K562 (cell line): ENCODE data around the gene CTDSPL. TPM values are rescaled to one million over a fixed set of nuclear protein-coding genes. Genes with fewer than 3 reads are reported as not detected.

Experiments used
- ATAC-seq: fragments of 200-7000 bp; cut with Tn5 transposase; 3 replicates; pipeline ENCODE4 v1.9.1; 2020; ENCODE audit warnings: moderate library complexity
- BruUV-seq: library from RNA; stranded (reverse); fragments of 400-500 nt; replicated peaks from 2 replicates; lab custom pipeline; 2021; lab: Mats Ljungman, UMichigan
- CTCF ChIA-PET: fragments of 300-600 bp; formaldehyde crosslinking; extraction: SDS; loops from one replicate; lab custom pipeline; 2021; ENCODE audit warnings: low intra/inter-chr PET ratio; lab: Yijun Ruan, JAX
- POLR2A ChIA-PET: fragments of 300-600, 350-650 bp; sonication (Branson Sonifier 250); formaldehyde crosslinking; extraction: SDS; loops from one replicate; lab custom pipeline; 2021; ENCODE audit warnings: antibody characterized with exemption, inconsistent platforms; lab: Yijun Ruan, JAX
- DNase-seq, 4 experiments: peaks; one replicate each; pipeline versions ENCODE4 v3.0.0 to v3.0.0-alpha.2; 2011 to 2018; ENCODE audit warnings: low spot score in 3 of 4, mixed read lengths in 3 of 4; ENCODE audit errors: extremely low read depth in 1 of 4
- FAIRE-seq: peaks from 2 replicates; lab custom pipeline; 2011; peaks lifted over from hg19 to GRCh38; lab: Jason Lieb, UNC
- H2AFZ ChIP-seq: 2 replicates; pipeline ENCODE4 v1.6.0; 2011; ENCODE audit warnings: low read depth, low read length, control low read depth, inconsistent platforms
- H3K27ac ChIP-seq: fragments of 200-600 bp; 3 replicates; pipeline ENCODE4 v1.8.0; 2011; ENCODE audit warnings: low read depth, mild to moderate bottlenecking, control low read depth, inconsistent platforms, low read length, moderate library complexity, mixed read lengths; ENCODE audit errors: extremely low read depth
- H3K27me3 ChIP-seq, 2 experiments: fragments of 300-600 bp in 1 of 2; 2 replicates in 1 of 2; 3 replicates in 1 of 2; pipeline versions ENCODE4 v1.6.0 to v1.8.0; 2011; ENCODE audit warnings: inconsistent platforms in 2 of 2, low read length in 2 of 2, mild to moderate bottlenecking in 1 of 2, mixed read lengths in 1 of 2, moderate library complexity in 1 of 2; ENCODE audit not compliant: control insufficient read depth in 2 of 2, insufficient read depth in 2 of 2
- H3K36me3 ChIP-seq: fragments of 300-600 bp; 3 replicates; pipeline ENCODE4 v1.8.0; 2011; ENCODE audit warnings: mild to moderate bottlenecking, low read length, inconsistent platforms; ENCODE audit not compliant: control insufficient read depth, insufficient read depth
- H3K4me1 ChIP-seq, 2 experiments: fragments of 200-600 bp in 1 of 2; replicated peaks in 1 of 2; 2 replicates in 1 of 2; 3 replicates in 1 of 2; pipeline versions ENCODE4 v1.5.1 to v1.8.0; 2011; ENCODE audit warnings: inconsistent platforms in 2 of 2, low read length in 2 of 2, mild to moderate bottlenecking in 1 of 2, mixed read lengths in 1 of 2, moderate library complexity in 1 of 2; ENCODE audit not compliant: control insufficient read depth in 2 of 2, insufficient read depth in 2 of 2
- H3K4me2 ChIP-seq: 2 replicates; pipeline ENCODE4 v1.6.1; 2011; ENCODE audit warnings: low read length, control low read depth, inconsistent platforms, mixed read lengths; ENCODE audit not compliant: insufficient read depth
- H3K4me3 ChIP-seq: fragments of 200-600 bp; sonication (generic), shearing (Covaris generic); 2 replicates; pipeline ENCODE4 v1.5.1; 2016; ENCODE audit warnings: control low read depth, inconsistent platforms
- H3K79me2 ChIP-seq: fragments of 200-600 bp; 3 replicates; pipeline ENCODE4 v1.8.0; 2011; ENCODE audit warnings: low read length, inconsistent platforms; ENCODE audit not compliant: control insufficient read depth, insufficient read depth
- H3K9ac ChIP-seq, 2 experiments: 2 replicates each; pipeline versions ENCODE4 v1.6.0 to v1.6.1; 2011; ENCODE audit warnings: low read depth in 2 of 2, low read length in 2 of 2, control low read depth in 1 of 2, inconsistent platforms in 1 of 2, mild to moderate bottlenecking in 1 of 2, mixed read lengths in 1 of 2; ENCODE audit not compliant: insufficient read depth in 1 of 2
- H3K9me1 ChIP-seq: one replicate; pipeline ENCODE4 v1.6.0; 2011; ENCODE audit warnings: inconsistent platforms, mild to moderate bottlenecking, low read length, moderate library complexity; ENCODE audit not compliant: control insufficient read depth, insufficient read depth
- H3K9me3 ChIP-seq: replicated peaks from 2 replicates; pipeline ENCODE4 v1.5.1; 2011; ENCODE audit warnings: low read depth, low read length, inconsistent platforms; ENCODE audit not compliant: control insufficient read depth, insufficient read depth
- H4K20me1 ChIP-seq: replicated peaks from 2 replicates; pipeline ENCODE4 v1.6.1; 2011; ENCODE audit warnings: low read length, inconsistent platforms, mixed read lengths; ENCODE audit not compliant: control insufficient read depth, insufficient read depth
- E2F3 ChIP-seq: fragments of 250-450 bp; sonication (Bioruptor Pico); IDR thresholded peaks from 2 replicates; pipeline ENCODE4 v1.4.0; 2020; ENCODE audit warnings: mild to moderate bottlenecking
- KAT2B ChIP-seq: IDR thresholded peaks from one replicate; pipeline ENCODE4 v1.6.1; 2012; ENCODE audit warnings: low read depth, mild to moderate bottlenecking, control low read depth, inconsistent platforms, low read length, moderate library complexity
- NRF1 ChIP-seq, 2 experiments: fragments of 450-650 bp; IDR thresholded peaks in 1 of 2; conservative IDR thresholded peaks in 1 of 2; 2 replicates each; pipeline ENCODE4 v1.6.1; 2014; ENCODE audit warnings: mild to moderate bottlenecking in 2 of 2
- SIX5 ChIP-seq, 2 experiments: IDR thresholded peaks; 2 replicates each; pipeline ENCODE4 v1.6.1; 2011; ENCODE audit warnings: low read length in 2 of 2, borderline replicate concordance in 1 of 2, low read depth in 1 of 2, mild to moderate bottlenecking in 1 of 2, moderate library complexity in 1 of 2; ENCODE audit not compliant: insufficient read depth in 1 of 2
- TAF1 ChIP-seq: IDR thresholded peaks from 2 replicates; pipeline ENCODE4 v1.6.1; 2011; ENCODE audit warnings: mild to moderate bottlenecking, low read length, moderate library complexity; ENCODE audit not compliant: insufficient read depth, control insufficient read depth, severe bottlenecking; ENCODE audit errors: extremely low read depth
- ZNF76 ChIP-seq: fragments of 250-450 bp; sonication (Bioruptor Pico); IDR thresholded peaks from 2 replicates; pipeline ENCODE4 v1.4.0; 2020; ENCODE audit warnings: mild to moderate bottlenecking, moderate library complexity, borderline replicate concordance
- WGBS: fragments of 100-300 bp; shearing (Covaris generic); methylation state at CpG from one replicate; pipeline ENCODE4 v1.1.6; 2016; ENCODE audit warnings: low coverage, mixed read lengths; ENCODE audit not compliant: insufficient coverage; ENCODE audit errors: missing lambda C conversion rate; 5-methylcytosine and 5-hydroxymethylcytosine counted together
- in situ Hi-C: fragments of 300-500 bp; cut with MboI; formaldehyde crosslinking; loops from 4 replicates; pipeline ENCODE4 v1.15.0; 2018; ENCODE audit warnings: inconsistent platforms, mixed read lengths
- intact Hi-C: fragments of 100-400 bp; cut with micrococcal nuclease; formaldehyde crosslinking; loops from 2 replicates; pipeline ENCODE4 v1.14.2; 2022
- polyA plus RNA-seq, 8 experiments: library from polyadenylated mRNA; depleted of rRNA in 4 of 8; stranded (reverse) in 5 of 8; unstranded in 3 of 8; fragments of >200 nt; fragmentation: Nextera tagmentation in 2 of 8; fragmentation: Illumina TruSeq in 1 of 8; extraction: Ambion mirVana in 2 of 8; extraction: Trizol in 1 of 8; gene quantifications; 2 replicates each; pipeline versions ENCODE4 v1.2.1 to v1.2.3, GENCODE V29; 2011 to 2014; ENCODE audit warnings: inconsistent platforms in 1 of 8, missing spikeins in 1 of 8
- total RNA-seq, 7 experiments: library from RNA; depleted of rRNA in 6 of 7; stranded (reverse); fragments of >200 nt in 6 of 7; fragmentation: Illumina TruSeq in 2 of 7; extraction: Trizol in 2 of 7; gene quantifications; 2 replicates each; pipeline versions ENCODE4 v1.2.1 to v1.2.3, GENCODE V29; 2011 to 2021; ENCODE audit warnings: low replicate concordance in 1 of 7
- TF ChIP-seq, protein P1 (sequence below): fragments of 450-650 bp; IDR thresholded peaks from 2 replicates; pipeline ENCODE4 v1.6.1; 2016; ENCODE audit warnings: missing biosample characterization, missing genetic modification characterization

CTDSPL gene
- total and polyA plus RNA-seq, 9 of the 15 experiments (the other 6 are each of a cell fraction or from before 2014, with no cell fraction given) = 5.1 to 19.3 (median 11.3) TPM

DNA sequence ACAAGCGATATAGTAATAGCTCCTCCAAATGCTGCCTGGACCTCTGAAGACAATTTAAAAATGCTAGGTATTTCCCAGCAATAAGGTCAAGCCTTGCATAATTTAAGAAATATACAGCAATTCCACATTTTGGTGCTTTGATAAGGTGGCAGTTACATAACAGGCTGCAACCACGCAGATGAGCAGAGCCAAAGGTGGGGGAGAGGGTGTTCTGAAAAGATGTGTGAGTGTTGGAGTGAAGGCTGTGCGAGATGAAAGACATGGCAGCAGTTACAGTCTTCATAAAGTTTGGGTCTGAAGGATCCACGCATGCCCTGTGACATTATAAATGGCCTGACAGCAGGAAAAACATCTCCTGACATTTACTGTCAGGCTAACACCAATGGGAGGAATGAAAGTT lies 26.1 kb downstream of the CTDSPL start:
- POLR2A ChIA-PET = interaction anchor here (0.6 to 3.6 kb wide), 10 partner anchors 9 to 775 kb away, joined by 3 to 13 read pairs (median 4); no protein-coding TSS in a partner anchor
- 8% methylated on average over 4 of the region's 4 CpGs for WGBS
- Histone ChIP-seq H3K4me1 (no peaks in the 10 kb centered on the region), H3K9ac (no peak overlapping the region), H3K4me2 (no peak overlapping the region), H3K36me3 (no peaks in the 10 kb centered on the region), H3K79me2 (no peaks in the 10 kb centered on the region), H3K27me3 (peaks cover 2 to 5% of the 10 kb centered on the region in 2 experiments; a peak in 3 of 5 replicates), H3K9me3 (no peaks in the 10 kb centered on the region), H3K27ac (no peak overlapping the region), H3K9me1 (no peaks in the 10 kb centered on the region), H3K4me3 (no peak overlapping the region), H2AFZ (no peak overlapping the region), H4K20me1 (no peaks in the 10 kb centered on the region)
- TF ChIP-seq E2F3 (CRISPR knock-in tag) (no peak), TAF1 (no peak), KAT2B (no peak), ZNF76 (CRISPR knock-in tag) (no peak), SIX5 (IDR thresholded peaks at IDR 0.05; ENCODE audit: borderline replicate concordance in 1 of 2, insufficient read depth in 1 of 2, low read depth in 1 of 2, low read length in 2 of 2) (no peak), NRF1 (conservative IDR thresholded peaks at IDR 0.05 in 1 of 2, IDR thresholded peaks at IDR 0.05 in 1 of 2) (0 out of 4 replicates have a peak, but pooled peaks of 1 of the 2 experiments have one; percentile 16)
- TF ChIP-seq, protein P1, sequence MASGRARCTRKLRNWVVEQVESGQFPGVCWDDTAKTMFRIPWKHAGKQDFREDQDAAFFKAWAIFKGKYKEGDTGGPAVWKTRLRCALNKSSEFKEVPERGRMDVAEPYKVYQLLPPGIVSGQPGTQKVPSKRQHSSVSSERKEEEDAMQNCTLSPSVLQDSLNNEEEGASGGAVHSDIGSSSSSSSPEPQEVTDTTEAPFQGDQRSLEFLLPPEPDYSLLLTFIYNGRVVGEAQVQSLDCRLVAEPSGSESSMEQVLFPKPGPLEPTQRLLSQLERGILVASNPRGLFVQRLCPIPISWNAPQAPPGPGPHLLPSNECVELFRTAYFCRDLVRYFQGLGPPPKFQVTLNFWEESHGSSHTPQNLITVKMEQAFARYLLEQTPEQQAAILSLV = no peak
- CTCF ChIA-PET = no interaction called here
- BruUV-seq = no TSS peak
- intact Hi-C loops = no loop called here
- FAIRE-seq = no peak
- no peak for ATAC-seq
- in situ Hi-C loops = no loop called here
- DNase-seq = no peak
